Fibroblast of villous mesenchyme (primary cell): Measurements from ENCODE around the gene SLMAP. TPM values are rescaled to one million over a fixed set of nuclear protein-coding genes. Genes with fewer than 3 reads are reported as not detected.
A peak's percentile ranks its signal among the peaks of the same experiment; 100 is the strongest.
"Not testable (repeated sequence)": the region's sequence is repeated elsewhere in the genome, so short reads cannot be mapped to it uniquely, and the experiment has no call there.

ENCODE experiments used
- DNase-seq: peaks from one replicate; pipeline ENCODE4 v3.0.0-alpha.2; 2010; ENCODE audit warnings: low read depth
- H3K4me3 ChIP-seq: 2 replicates; pipeline ENCODE4 v1.5.1; 2011; ENCODE audit warnings: low read depth, mild to moderate bottlenecking, low read length
- CTCF ChIP-seq: IDR thresholded peaks from 2 replicates; pipeline ENCODE4 v1.5.1; 2012; ENCODE audit warnings: low read depth, mild to moderate bottlenecking, low read length; ENCODE audit not compliant: insufficient read depth
- total RNA-seq: library from RNA; depleted of rRNA; stranded (reverse); fragments of >200 nt; gene quantifications from 2 replicates; pipeline ENCODE4 v1.2.3, GENCODE V29; 2012

Gene SLMAP
- total RNA-seq, 1 donor: 77.3 TPM

- TF ChIP-seq CTCF: no peak
- H3K4me3 ChIP-seq: no peak overlapping the region
- peak; percentile 60 for DNase-seq
Observed at GRCh38 chr3:57872606-57873005, 116.5 kb downstream of the SLMAP start.

DNA sequence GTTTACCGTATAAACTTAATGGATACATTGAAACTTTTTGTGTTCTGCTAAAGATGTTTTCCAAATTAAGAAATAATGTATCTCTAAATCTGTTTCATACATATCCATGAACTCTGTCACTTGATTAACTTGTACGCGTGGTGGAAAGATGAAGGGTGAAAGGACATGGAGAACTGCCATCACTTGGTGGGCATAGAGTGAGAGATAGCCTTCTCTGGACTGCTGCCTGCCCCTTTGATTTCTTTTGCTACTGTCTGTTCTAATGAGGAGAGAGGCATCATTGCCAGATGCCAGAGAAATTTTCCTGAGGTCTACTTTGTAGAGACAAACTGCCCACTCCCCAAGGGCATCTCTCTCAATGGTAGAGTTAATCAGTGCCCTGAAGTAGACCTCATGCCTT, 120.5 kb downstream of the SLMAP start:
- DNase-seq: no peak
- TF ChIP-seq CTCF: no peak
- H3K4me3 ChIP-seq: no peak overlapping the region

DNA sequence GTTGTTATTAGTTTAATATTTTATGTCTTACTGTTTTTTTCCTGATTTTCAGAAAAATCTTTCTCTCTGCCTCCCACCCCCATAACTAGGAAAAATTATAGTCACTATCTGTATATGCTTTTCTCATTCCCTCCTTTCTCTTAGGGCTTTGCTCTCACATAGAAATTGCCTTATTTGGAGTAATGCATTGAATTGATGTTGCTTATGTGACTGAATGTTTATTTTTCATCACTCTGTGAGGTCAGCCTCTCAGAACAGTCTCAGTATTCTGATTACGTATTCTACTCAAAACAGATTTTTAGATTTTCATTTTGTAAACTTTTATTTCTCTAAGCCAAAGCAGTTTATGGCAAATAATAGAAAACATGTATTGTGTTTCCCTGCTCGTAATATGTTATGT, 121.0 kb downstream of the SLMAP start:
- DNase-seq: peak; percentile 23
- TF ChIP-seq CTCF: no peak
- H3K4me3 ChIP-seq: no peak overlapping the region

DNA sequence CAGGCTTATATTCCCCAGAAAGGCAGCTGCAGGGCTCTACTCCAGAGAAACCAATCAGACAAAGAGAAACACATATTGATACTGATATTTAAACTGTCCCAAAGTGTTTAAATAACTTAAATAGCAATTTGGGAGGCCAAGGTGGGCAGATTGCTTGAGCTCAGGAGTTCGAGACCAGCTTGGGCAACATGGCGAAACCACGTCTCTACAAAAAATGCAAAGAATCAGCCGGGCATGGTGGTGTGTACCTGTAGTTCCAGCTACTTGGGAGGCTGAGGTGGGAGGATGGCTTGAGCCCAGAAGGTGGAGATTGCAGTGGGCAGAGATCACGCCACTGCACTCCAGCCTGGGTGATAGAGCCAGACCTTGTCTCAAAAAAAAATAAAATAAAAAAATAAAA, 128.3 kb downstream of the SLMAP start:
- DNase-seq, H3K4me3 ChIP-seq: not testable (repeated sequence)

GRCh38 chr3:57889807-57890206, 133.7 kb downstream of the SLMAP start:
- H3K4me3 ChIP-seq: no peak overlapping the region
- no peak for TF ChIP-seq CTCF
- DNase-seq: no peak

- no peak for TF ChIP-seq CTCF
- H3K4me3 ChIP-seq: no peak overlapping the region
- DNase-seq: peak; percentile 23
Observed at GRCh38 chr3:57890874-57891273, 134.8 kb downstream of the SLMAP start.

DNA sequence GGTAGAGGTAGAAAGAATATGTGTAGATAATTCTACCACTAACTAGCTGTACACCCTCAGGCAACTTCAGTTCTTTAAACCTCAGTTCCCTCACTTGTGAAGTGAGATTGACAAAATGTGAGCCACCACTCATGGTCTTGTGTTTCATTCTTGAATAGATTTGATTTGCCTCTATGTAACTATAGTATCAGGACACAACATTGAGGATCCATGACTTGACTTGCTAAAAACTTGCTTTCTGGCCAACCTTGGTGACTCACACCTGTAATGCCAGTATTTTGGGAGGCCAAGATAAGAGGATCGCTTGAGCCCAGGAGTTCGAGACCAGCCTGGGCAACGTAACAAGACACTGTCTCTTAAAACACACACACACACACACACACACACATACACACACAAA, 136.3 kb downstream of the SLMAP start:
- no peak for TF ChIP-seq CTCF
- DNase-seq: no peak
- no peak overlapping the region for H3K4me3 ChIP-seq
